Measurements from ENCODE around the gene LDAF1.

DNA sequence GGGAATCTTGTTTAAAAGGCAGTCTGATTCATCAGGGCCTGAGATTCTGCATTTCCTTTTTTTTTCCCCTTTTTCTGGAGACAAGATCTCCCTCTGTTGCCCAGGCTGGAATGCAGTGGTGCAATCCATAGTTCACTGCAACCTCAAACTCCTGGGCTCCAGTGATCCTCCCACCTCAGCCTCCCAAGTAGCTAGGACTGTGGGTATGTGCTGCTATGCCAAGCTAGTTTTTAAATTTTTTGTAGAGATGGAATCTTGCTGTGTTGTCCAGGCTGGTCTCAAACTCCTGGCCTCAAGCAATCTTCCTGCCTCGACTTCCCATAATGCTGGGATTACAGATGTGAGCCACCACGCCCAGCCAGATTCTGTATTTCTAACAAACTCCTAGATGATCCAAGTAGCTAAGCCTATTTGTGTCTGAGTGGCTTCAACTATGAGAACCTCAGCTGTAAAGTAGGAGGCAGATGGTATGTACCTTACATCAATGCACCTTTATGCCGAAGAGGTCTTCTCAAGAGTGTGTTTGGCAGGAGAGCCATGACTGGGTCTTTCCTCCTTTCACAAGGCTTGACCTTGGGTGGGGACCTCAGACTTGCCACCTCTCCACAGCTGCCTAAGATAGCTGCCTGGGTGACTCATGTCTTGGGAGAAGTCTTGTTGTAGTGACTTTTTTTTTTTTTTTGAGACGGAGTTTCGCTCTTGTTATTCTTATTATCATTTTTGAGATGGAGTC is 10.9 kb downstream of the LDAF1 start:
- TF ChIP-seq, protein P1, sequence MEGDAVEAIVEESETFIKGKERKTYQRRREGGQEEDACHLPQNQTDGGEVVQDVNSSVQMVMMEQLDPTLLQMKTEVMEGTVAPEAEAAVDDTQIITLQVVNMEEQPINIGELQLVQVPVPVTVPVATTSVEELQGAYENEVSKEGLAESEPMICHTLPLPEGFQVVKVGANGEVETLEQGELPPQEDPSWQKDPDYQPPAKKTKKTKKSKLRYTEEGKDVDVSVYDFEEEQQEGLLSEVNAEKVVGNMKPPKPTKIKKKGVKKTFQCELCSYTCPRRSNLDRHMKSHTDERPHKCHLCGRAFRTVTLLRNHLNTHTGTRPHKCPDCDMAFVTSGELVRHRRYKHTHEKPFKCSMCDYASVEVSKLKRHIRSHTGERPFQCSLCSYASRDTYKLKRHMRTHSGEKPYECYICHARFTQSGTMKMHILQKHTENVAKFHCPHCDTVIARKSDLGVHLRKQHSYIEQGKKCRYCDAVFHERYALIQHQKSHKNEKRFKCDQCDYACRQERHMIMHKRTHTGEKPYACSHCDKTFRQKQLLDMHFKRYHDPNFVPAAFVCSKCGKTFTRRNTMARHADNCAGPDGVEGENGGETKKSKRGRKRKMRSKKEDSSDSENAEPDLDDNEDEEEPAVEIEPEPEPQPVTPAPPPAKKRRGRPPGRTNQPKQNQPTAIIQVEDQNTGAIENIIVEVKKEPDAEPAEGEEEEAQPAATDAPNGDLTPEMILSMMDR (conservative IDR thresholded peaks at IDR 0.05 in 1 of 2, IDR thresholded peaks at IDR 0.05 in 1 of 2; ENCODE audit: low read depth in 1 of 2, low read length in 2 of 2) = no peak
- TF ChIP-seq EZH2 (IDR thresholded peaks at IDR 0.05; ENCODE audit: low read length, missing control alignments) = no peak
